ENCODE results near the gene TUBG1.

The TUBG1 gene

DNA sequence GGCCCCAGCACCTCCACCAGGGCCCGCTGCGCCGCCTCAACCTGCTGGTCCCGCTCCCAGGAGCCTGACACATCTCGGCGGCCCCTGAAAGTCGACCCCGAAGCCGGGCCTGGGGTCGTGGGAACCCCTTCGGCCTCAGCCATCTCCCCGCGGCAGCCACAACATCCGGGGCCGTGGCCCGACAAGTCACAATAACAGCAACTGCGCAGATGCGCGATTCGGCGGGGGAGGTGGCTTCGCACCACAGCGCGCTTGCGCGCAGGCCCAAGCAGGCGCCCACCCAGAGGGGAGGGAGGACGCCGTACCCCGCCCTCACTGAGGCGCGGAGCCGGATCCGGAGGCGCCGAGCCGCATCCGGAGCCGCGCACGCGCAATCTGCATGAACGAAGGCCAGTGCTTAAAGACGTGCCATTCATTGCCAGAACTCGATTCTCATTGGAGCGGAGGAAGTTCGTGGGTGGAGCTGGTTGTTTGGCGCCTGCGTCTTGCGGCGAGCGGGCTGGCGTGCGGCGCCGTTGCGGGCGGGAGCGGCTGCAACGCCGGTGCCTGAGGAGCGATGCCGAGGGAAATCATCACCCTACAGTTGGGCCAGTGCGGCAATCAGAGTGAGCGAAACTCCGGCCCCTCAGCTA, at the start of gene TUBG1, which contains the start of gene RETREG3:
Gene TUBG1 (plus strand): TSS at position 502 of the 632 bp plus-strand sequence. CDS start 55 bp downstream, at position 557.
Gene RETREG3 (minus strand): TSS at position 193 of the 632 bp plus-strand sequence. CDS start 50 bp downstream, at position 143.
- peak; percentile 99 for DNase-seq

DNA sequence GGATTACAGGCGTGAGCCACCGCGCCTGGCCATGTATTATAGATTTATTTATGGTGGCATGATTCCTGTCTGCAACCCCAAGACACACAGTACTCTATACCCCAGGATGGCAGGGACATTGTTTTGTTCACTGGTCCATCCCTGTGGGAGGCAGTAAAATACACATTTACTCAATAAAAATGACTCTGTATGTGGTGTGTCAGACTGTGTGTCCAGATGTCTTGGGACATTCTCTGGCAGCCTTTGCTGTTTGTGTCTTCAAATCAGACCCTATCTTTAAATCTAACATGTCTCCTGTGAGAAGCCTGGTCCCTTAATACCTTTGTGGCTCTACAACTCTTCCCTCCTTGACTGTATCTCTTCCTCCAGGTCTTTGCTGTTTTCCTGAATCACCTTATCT, 49.2 kb upstream of the TUBG1 start:
- no peak for DNase-seq

DNA sequence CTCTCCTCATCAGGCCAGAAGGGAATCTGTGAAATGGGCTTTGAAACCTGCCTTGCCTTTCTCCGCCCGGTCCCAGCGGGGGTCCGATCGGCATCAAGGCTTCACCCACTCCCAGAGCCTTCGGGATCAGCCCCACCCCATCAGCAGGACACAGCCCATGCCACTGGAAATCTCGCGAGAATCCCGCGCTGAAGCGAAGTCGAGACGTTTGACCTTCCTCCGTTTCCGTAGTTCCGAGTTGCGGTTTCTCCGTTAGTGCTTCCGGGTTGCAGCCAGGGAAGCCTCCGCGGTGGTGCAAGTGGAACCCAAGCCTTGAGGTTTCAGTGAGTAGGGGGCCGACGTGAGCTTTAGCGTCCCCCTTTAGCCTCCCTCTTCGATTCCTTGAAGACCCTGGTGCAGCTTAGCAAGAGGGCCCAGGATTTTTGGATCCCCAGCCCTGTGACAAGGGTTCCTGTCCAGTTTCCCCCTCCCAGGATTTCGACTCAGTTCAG, 47.5 kb upstream of the TUBG1 start, which contains the start of gene COASY:
Gene COASY (plus strand): TSS at position 252 of the 491 bp plus-strand sequence. CDS start 475 bp downstream, outside the sequence.
- DNase-seq = peak; percentile 96

DNA sequence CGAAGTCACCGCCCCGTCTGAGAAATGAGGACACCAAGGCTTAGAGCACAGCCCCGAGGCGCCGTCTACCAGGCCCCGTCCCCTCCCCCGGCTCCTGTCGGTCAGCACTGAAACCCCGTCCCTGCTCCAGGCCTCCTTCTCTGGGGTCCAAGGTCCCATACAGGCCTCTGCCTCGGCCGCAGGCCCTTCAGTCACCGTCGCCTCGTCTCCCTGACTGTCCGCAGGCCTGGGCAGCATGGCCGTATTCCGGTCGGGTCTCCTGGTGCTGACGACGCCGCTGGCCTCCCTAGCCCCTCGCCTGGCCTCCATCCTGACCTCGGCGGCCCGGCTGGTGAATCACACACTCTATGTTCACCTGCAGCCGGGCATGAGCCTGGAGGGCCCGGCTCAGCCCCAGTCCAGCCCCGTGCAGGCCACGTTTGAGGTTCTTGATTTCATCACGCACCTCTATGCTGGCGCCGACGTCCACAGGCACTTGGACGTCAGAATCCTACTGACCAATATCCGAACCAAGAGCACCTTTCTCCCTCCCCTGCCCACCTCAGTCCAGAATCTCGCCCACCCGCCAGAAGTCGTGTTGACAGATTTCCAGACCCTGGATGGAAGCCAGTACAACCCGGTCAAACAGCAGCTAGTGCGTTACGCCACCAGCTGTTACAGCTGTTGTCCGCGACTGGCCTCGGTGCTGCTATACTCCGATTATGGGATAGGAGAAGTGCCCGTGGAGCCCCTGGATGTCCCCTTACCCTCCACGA, 46.9 kb upstream of the TUBG1 start:
- DNase-seq = no peak

DNA sequence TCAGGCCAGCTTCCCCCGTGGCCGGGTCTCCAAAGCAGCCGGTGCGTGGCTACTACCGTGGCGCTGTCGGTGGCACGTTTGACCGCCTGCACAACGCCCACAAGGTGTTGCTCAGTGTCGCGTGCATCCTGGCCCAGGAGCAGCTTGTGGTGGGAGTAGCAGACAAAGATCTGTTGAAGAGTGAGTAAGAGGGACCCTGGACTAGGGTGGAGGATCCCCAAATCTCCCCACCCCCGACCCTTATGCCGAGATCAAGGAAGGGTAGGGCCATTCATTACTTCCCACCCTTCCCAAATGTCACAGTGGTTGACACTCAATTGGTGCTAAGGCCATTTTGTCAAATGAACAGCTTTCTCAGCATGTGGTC, 46.4 kb upstream of the TUBG1 start:
- DNase-seq = no peak

DNA sequence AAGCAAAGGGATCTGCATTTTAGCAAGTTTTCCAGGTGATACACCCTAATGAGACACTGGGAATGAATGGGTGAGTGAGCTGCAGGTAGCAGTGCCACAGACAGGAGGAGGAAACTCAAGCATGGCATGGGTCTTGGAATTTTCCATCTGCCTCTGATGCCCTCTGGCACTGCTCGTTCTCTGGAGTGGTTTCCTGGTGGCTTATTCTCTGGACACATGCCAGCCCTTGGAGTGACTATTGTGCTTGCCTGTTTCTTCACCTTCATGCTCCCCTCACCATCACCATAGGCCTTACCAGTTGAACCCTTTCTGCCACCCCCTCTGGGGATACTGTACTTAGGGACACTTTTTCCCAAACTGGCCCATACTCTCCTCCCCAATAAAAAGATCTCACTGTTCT, 45.9 kb upstream of the TUBG1 start:
- no peak for DNase-seq

DNA sequence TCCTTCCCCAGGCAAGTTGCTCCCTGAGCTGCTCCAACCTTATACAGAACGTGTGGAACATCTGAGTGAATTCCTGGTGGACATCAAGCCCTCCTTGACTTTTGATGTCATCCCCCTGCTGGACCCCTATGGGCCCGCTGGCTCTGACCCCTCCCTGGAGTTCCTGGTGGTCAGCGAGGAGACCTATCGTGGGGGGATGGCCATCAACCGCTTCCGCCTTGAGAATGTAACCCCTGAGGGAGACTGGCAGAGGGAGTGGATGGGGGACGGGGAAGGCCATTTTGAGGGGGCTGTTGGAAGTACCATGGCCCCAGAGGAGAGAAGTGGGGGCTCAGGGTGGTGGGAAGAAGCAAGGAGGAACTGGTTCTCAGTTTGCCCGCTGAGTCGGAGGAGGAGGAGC, 45.5 kb upstream of the TUBG1 start:
- DNase-seq = no peak

DNA sequence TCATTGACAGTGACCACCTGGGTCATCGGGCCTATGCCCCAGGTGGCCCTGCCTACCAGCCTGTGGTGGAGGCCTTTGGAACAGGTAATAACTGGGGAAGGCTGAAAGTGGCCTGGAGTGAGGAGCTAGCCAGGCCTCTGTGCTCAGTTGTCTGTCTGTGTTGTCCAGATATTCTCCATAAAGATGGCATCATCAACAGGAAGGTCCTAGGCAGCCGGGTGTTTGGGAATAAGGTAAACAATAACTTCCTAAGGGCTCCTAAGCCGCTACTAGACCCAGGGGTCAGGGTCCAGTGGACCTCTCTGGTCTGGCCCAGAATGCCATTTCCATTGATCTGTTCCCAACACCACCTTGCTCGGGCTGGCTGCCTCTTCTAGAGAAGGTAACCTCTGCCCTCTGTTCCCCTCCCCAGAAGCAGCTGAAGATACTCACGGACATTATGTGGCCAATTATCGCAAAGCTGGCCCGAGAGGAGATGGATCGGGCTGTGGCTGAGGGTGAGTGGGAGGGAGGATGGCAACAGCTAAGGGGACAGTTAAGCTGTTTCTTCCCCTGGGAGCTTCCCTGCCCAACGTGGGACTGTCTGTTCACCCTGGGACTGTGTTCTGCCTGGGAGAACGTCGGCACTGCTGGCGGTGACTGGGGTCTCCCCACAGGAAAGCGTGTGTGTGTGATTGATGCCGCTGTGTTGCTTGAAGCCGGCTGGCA, 44.5 kb upstream of the TUBG1 start:
- no peak for DNase-seq

DNA sequence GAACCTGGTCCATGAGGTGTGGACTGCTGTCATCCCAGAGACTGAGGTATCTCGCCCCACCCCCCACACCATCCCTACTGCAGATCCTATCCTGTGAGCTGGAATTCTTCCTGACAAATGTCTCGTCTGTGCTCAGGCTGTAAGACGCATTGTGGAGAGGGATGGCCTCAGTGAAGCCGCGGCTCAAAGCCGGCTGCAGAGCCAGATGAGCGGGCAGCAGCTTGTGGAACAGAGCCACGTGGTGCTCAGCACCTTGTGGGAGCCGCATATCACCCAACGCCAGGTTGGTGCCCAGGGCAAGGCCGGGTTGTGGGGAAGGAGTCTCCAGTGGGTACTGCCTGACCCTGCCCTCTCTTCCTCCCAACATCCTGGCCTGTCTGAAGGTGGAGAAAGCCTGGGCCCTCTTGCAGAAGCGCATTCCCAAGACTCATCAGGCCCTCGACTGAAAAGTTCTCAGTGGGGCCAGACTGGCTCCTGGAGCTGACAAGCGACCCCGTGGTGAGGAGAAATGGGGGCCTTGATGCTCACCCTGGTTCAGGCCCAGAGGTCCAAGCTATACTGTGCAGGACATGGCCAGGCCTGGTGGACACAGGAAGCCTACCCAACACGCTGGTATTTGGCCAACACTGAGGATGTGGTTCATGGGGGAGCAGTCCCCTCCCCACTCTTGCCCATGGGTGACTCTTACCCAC, 43.8 kb upstream of the TUBG1 start:
- no peak for DNase-seq

DNA sequence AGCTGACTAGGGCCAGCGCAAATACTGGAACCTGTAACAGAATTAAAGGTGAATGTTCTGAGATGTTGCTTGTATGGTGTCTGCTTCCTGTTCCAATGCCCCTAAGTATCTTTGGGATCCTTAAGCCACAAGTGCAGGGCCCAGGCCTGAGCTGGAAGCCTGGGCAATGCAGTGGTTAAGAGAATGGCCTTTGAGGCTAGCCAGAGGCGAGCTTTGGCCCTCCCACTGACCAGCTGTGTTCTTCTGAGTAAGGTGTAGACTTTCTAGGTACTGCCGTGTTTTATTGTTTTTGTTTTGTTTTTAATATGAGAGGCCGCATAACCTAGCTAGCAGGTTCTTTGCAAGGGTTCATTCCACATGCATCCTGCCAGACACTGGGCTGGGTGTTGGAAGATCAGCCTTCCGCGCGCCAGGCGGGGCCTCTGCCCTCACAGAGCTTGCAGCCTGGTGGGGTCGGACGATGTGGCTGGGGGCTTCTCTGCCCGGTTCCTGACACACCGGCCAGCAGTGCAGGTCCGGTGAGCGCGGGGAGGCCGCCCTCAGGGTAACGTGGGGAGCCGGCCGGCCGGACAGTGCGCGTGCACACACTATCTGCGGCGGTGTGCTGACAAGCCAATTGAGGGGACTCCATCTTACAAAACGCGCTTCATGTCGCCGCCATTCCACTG, 43.1 kb upstream of the TUBG1 start:
- DNase-seq = no peak

DNA sequence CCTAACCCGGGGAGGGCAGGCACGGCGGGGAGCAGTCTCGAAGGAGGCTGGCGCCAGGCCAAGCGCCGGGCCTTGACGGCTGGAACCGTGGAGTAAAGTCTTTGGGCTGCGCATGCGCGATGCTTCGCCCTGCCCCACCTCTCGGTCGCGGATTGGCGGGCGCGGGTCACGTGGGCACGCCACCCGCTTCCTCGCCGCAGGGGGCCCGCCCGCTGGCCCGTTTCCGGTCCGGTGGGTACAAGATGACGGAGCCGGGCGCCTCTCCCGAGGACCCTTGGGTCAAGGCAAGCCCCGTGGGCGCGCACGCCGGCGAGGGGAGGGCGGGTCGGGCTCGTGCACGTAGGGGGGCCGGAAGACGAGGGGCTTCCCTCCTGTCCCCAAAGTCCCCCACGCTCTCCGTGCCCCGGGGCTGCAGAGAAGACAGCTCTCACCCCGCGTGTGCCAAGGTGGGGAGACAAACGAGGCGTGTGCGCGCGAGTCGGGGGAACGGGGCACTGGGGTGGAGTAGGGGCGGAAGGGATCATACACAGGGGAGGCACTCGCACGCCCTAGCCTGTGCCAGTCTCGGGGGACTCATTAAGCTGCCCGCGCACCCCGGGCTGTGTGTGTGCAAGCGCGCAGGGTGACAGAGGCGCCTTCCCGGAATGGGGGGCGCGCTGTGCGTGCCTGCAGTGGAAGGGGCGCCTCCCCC, 42.5 kb upstream of the TUBG1 start, which contains the start of gene MLX:
Gene MLX (plus strand): TSS at position 218 of the 691 bp plus-strand sequence. CDS start 25 bp downstream, at position 243.
- DNase-seq = peak; percentile 93

DNA sequence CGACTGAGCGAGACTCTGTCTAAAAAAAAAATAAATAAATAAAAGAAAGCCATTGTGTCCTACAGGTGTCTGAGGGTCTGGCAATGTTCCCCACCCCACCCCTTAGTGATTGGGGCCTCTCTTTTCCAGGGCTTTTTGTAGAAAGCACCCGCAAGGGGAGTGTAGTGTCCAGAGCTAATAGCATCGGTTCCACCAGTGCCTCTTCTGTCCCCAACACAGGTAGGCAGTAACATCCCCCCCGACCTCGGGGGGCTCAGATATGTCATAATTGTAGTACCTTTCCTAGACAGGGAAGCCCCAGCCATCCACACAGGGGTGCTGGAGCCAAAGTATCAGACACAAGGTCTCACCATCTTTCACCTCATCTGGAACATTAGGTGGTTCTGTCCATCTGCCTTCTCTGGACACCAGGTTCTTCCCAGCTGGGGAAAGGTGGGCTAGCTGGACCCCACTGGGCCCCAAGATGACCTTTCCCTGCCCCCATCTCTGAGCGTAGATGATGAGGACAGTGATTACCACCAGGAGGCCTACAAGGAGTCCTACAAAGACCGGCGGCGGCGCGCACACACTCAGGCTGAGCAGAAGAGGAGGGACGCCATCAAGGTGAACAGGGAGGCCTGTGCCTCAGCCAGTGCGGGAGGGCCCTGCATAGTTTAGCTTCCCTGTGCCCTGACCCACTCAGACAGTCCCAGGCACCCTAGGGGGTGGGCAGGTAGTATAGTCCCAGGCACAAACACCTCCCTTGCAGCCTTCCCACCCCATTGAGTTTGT, 41.0 kb upstream of the TUBG1 start:
- no peak for DNase-seq

DNA sequence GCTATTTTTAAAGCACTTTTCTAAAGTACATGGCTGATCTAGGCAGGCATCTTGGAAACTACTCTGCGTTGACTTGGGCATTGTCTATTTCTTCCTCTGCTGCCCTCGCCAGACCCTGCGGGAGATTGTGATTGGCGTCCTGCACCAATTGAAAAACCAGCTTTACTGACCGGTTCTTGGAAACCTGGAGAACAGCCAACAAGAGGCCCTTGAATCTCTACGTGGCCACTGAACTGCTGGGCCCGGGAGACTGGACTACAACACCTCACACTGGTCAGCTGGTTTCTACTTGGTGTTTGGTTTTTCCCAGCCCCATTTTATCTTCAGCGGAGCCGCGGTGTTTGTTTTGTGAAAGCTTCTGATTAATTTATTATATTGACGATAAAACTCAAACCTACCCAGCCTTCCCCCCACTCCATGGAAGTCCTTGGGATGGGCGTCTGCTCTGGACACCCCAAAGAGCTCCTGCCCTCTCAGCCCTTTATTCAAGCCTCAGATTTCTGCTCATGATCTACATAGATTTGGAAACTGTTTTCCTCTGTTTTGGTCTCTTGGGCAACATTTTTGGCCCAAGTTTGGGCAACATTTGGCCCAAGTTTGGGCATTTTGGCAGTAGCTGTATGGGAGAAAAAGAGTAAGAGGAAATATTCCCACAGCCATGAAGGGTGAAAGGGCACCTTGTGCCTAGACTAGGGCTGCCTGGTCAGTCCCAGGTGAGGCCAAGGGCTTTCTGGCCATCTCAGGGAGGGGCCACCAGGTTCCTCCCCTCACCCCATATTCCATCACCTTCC, 37.9 kb upstream of the TUBG1 start:
- DNase-seq = no peak

DNA sequence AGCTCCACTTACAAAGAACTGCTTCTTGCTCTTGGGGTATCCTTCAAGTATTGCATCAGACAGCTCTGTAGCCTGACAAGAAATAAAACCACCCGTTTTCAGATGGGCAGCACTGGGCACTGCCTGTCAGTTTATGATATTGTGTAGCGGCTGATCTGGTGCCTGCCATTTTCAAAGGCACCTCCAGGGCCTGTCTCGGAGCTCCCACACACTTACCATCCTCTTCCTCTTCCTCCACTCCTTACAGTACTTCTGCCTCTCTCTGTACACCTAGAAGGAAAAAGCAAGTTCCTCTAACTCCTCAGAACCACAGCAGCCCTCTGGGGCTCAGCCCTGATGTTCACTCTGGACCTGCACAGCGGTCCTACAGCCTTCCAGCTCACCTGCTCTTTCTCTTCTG, 36.4 kb upstream of the TUBG1 start:
- DNase-seq = no peak

DNA sequence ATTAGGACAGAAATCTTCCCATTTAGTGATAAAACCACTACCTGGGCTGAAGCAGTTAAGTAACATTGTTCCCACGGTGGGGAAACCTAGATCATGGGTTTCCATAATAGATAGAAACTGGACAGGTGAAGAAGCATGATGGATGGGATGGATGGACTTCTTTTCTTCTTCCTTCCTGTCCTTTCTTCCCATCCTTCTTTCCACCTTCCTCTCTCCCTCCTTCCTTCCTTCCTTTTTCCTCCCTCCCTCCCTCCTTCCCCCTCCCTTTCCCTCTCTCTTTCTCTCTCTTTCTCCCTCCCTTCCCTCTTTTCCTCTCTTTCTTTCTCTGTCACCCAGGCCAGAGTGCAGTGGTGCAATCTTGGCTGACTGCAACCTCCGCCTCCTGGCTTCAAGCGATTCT, 35.0 kb upstream of the TUBG1 start:
- no peak for DNase-seq

DNA sequence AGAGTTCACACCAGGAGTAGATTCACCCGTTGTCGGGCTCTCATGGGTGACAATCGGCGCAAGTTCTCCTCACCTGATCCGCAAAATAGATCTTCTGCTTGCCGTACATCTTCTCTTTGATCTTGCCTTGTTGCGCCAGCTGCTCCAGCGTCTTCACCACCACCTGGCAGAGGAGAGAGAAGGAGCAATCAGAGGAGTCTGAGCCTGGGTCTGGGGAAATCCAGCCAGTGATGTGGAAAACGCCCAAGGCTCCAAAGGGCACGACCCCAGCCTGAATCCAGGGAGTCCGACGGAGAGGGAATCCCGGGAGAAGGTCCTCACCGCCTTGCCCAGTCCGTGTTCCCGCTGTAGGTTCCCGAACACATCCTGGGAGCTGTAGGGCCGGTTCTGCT, 32.3 kb upstream of the TUBG1 start:
- no peak for DNase-seq

DNA sequence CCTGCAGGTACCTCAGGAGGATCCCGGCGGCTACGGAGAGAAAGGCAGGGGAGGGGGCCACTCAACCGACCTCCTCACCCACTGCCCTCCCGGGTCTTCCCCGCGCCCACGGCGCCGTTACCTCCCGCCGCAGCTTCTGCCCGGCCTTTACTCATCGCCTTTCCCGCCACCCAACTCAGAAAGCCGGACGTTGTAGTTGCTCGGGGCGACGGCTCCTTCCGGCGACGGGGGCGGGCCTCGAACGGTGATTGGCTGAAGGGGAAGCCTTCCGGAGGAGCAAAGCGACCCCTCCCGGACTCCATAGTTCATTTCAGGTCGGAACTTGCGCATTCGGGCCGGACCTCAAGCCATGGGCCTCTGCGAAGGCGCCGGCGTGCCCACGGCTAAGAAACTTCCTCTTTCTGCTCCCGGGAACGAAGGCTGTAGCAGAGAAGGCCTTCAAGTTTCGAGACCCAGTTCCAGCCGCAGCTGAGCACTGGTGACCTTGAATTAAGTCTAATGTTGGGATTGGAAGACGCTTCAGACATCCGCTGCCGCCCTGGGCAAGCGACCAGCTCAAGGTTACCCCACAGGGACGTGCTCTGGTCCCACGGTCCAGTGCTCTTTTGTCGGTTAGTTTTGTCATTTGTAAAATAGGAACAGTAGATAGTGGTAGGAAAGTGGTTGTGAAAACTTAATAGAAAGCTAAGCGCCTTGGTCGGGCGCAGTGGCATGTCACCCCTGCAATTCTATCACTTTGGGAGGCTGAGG, 31.8 kb upstream of the TUBG1 start, which contains the start of gene PSMC3IP:
Gene PSMC3IP (minus strand): TSS at position 198 of the 750 bp plus-strand sequence. CDS start 43 bp downstream, at position 155.
- peak; percentile 96 for DNase-seq

DNA sequence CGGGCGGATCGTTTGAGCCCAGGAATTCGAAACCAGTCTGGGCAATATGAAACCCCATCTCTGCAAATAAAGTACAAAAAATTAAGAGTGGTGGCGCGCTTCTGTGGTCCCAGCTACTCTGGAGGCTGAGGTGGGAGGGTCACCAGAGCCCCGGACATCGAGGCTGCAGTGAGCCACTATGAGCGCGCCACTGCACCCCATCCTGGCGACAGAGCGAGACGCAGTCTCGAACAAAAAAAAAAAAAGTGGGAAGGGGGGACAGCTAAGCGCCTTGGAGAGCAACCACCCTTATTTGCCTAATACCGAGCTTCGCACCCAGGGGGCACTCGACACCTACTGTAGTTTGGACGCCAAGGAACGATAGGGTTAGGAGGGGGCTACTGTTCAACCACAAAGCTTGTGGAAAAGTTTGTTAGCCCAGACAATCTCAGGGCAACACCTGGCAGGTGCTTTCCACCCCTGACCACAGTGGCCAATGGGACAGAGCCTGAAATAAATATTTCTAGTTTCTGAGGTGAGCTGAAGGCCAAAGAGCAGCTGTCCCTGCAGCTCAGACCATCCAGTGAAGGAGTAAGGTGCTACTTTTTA, 31.1 kb upstream of the TUBG1 start:
- peak; percentile 83 for DNase-seq

Measured in left hindlimb (tissue), 1 donor.